H1 (cell line): Measurements from ENCODE around the gene LAYN. TPM values are rescaled to one million over a fixed set of nuclear protein-coding genes. Genes with fewer than 3 reads are reported as not detected.

ENCODE experiments used
- BRCA1 ChIP-seq: IDR thresholded peaks from 2 replicates; pipeline ENCODE4 v1.6.1; 2012; ENCODE audit warnings: low read depth, low read length, improper control_type of control experiment
- CEBPB ChIP-seq: IDR thresholded peaks from 2 replicates; pipeline ENCODE4 v1.6.1; 2012; ENCODE audit warnings: low read depth, low read length
- CHD7 ChIP-seq: fragments of 300-600 bp; sonication (generic); IDR thresholded peaks from 2 replicates; pipeline ENCODE4 v1.7.1; 2012; ENCODE audit warnings: low read length, moderate library complexity, mild to moderate bottlenecking, inconsistent platforms; ENCODE audit not compliant: insufficient replicate concordance
- CTCF ChIP-seq, 3 experiments: IDR thresholded peaks; 1 replicate in 2 of 3; 2 replicates in 1 of 3; pipeline versions ENCODE4 v1.5.1 to v1.6.1; 2011; ENCODE audit warnings: low read length in 3 of 3, mild to moderate bottlenecking in 3 of 3, inconsistent platforms in 2 of 3, low read depth in 1 of 3, moderate library complexity in 1 of 3; ENCODE audit not compliant: insufficient read depth in 1 of 3; ENCODE audit errors: control extremely low read depth in 1 of 3
- KDM4A ChIP-seq: IDR thresholded peaks from one replicate; pipeline ENCODE4 v1.7.1; 2012; ENCODE audit warnings: low read depth, mild to moderate bottlenecking, moderate library complexity, low read length, inconsistent platforms; ENCODE audit not compliant: severe bottlenecking
- PHF8 ChIP-seq: fragments of 200-600 bp; sonication (generic); conservative IDR thresholded peaks from 2 replicates; pipeline ENCODE4 v1.7.1; 2012; ENCODE audit warnings: low read depth, mild to moderate bottlenecking, inconsistent platforms, low read length, moderate library complexity
- RFX5 ChIP-seq: IDR thresholded peaks from 2 replicates; pipeline ENCODE4 v1.6.1; 2011; ENCODE audit warnings: low read depth, low read length, improper control_type of control experiment, borderline replicate concordance
- TAF1 ChIP-seq: IDR thresholded peaks from 2 replicates; pipeline ENCODE4 v1.6.1; 2011; ENCODE audit warnings: mild to moderate bottlenecking, low read depth, low read length
- TAF7 ChIP-seq: optimal IDR thresholded peaks from 2 replicates; pipeline ENCODE3; 2011; ENCODE audit warnings: low read depth, mild to moderate bottlenecking, inconsistent platforms, low read length, moderate library complexity, borderline replicate concordance
- polyA plus RNA-seq, 7 experiments: library from polyadenylated mRNA; depleted of rRNA in 3 of 7; stranded (reverse) in 5 of 7; unstranded in 2 of 7; fragments of >200 nt in 5 of 7; fragments of 200-250 nt in 2 of 7; gene quantifications; 1 replicate in 5 of 7; 2 replicates in 1 of 7; 4 replicates in 1 of 7; pipeline versions ENCODE4 v1.2.1 to v1.2.3, GENCODE V29; 2011 to 2013; ENCODE audit warnings: missing spikeins in 2 of 7, mixed read lengths in 2 of 7
- total RNA-seq: library from RNA; stranded (reverse); fragmentation: NEBNext Ultra II Directional; extraction: Animal tissue kit (Norgen Biotek cat#: 25700); gene quantifications from 2 replicates; pipeline ENCODE4 v1.2.1, GENCODE V29; 2021

The LAYN gene
- total and polyA plus RNA-seq, 2 of the 8 experiments (the other 6 are each of a cell fraction or from before 2014, with no cell fraction given), result 4.2 to 9.3 TPM

- no peak for TF ChIP-seq CHD7
- no peak for TF ChIP-seq TAF7
- TF ChIP-seq CEBPB, result no peak
- TF ChIP-seq BRCA1, result no peak
- no peak for TF ChIP-seq RFX5
- TF ChIP-seq PHF8, result no peak
- no peak for TF ChIP-seq CTCF (IDR thresholded peaks at IDR 0.05; ENCODE audit: control extremely low read depth in 1 of 3, insufficient read depth in 1 of 3, low read depth in 1 of 3, low read length in 3 of 3)
- no peak for TF ChIP-seq KDM4A
- no peak for TF ChIP-seq TAF1
These were observed 10.4 kb upstream of the LAYN start (continued) for GRCh38 chr11:111530091-111530490.
